Measurements from ENCODE around the gene KLK15.

DNA sequence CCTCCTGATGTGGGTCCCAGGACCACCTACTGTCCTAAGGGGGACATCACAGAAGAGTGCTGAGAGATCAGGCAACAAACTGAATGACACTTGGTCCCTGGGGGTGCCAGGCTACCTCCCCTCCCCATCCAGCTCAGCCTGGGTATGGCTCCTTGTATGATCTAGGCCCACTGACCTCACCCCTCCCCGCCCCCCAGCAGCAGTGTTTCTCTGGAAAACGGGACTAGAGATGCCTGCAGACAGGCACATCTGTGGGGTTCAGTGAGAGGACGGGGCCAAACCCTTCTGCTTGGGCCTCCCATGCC, 33.9 kb downstream of the KLK15 start:
- TF ChIP-seq POLR2AphosphoS5 (IDR thresholded peaks at IDR 0.05) (no peak), CTCF (IDR thresholded peaks at IDR 0.05) (no peak), POLR2A (IDR thresholded peaks at IDR 0.05) (no peak)

All from sigmoid colon (tissue), 4 donors.